Measurements from ENCODE around the gene UBE2D1. TPM values are rescaled to one million over a fixed set of nuclear protein-coding genes. Genes with fewer than 3 reads are reported as not detected.

The UBE2D1 gene
- total and polyA plus RNA-seq, 4 donors = 10.6 to 17.8 (median 13.3) TPM

DNA sequence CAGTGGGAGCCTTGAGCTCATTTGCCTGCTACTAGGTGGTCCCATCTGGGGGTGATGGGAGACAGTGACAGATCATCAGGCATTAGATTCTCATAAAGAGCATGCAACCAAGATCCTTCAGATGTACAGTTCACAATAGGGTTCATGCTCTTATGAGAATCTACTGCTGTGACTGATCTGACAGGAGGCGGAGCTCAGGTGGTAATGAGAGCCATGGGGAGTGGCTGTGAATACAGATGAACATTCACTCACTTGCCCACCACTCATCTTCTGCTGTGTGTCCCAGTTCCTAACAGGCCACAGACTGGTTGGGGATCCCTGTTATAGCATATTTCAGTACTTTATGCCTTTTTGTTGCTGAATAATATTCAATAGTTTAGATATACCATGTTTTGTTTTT lies 6.6 kb upstream of the UBE2D1 start:
- DNase-seq = no peak
- Histone ChIP-seq H3K9me3 (ENCODE audit: control insufficient read depth, low read length) (no peaks in the 10 kb centered on the region), H3K4me3 (ENCODE audit: low read length in 2 of 2) (no peak overlapping the region), H3K4me1 (ENCODE audit: control insufficient read depth in 1 of 2, insufficient read depth in 2 of 2, low read length in 2 of 2) (no peaks in the 10 kb centered on the region), H3K27ac (ENCODE audit: low read depth in 1 of 2, low read length in 2 of 2) (no peak overlapping the region), H3K27me3 (ENCODE audit: control insufficient read depth in 1 of 2, insufficient read depth in 2 of 2, low read length in 1 of 2) (no peaks in the 10 kb centered on the region), H3K36me3 (ENCODE audit: control insufficient read depth in 1 of 2, insufficient read depth in 2 of 2, low read length in 1 of 2) (no peaks in the 10 kb centered on the region)
- 97 to 100% methylated on average over 1 of the region's 1 CpG for WGBS, 2 donors
- intact Hi-C loops (cut with DNase I) = no loop called here
- ATAC-seq (ENCODE audit: low FRiP score) = no peak

DNA sequence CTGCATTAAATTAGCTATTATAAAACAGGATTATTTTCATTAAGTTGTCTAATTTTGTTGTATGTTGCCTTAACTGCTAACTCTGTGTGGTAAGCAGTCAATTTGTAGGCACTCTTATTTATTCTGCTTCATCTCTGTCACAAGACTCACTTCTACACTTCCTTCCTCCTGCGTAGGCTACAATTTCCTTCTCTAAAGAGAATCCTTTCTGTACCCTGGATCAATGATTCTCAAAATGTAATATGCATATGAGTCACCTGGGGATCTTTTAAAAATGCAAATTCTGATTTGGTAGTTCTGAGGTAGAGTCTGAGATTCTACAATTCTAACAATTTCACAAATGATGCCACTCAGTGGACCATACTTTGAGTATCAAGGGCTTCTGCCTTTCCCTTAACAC lies 4.4 kb upstream of the UBE2D1 start:
- ATAC-seq (ENCODE audit: low FRiP score) = no peak
- H3K4me1 ChIP-seq (ENCODE audit: control insufficient read depth in 1 of 2, insufficient read depth in 2 of 2, low read length in 2 of 2) = no peaks in the 10 kb centered on the region
- no peak overlapping the region for H3K27ac ChIP-seq (ENCODE audit: low read depth in 1 of 2, low read length in 2 of 2)
- H3K9me3 ChIP-seq (ENCODE audit: control insufficient read depth, low read length) = no peaks in the 10 kb centered on the region
- no peak overlapping the region for H3K4me3 ChIP-seq (ENCODE audit: low read length in 2 of 2)
- no peak for DNase-seq
- H3K27me3 ChIP-seq (ENCODE audit: control insufficient read depth in 1 of 2, insufficient read depth in 2 of 2, low read length in 1 of 2) = no peaks in the 10 kb centered on the region
- intact Hi-C loops (cut with DNase I) = no loop called here
- no peaks in the 10 kb centered on the region for H3K36me3 ChIP-seq (ENCODE audit: control insufficient read depth in 1 of 2, insufficient read depth in 2 of 2, low read length in 1 of 2)
- 95 to 97% methylated on average over 1 of the region's 1 CpG for WGBS, 2 donors

DNA sequence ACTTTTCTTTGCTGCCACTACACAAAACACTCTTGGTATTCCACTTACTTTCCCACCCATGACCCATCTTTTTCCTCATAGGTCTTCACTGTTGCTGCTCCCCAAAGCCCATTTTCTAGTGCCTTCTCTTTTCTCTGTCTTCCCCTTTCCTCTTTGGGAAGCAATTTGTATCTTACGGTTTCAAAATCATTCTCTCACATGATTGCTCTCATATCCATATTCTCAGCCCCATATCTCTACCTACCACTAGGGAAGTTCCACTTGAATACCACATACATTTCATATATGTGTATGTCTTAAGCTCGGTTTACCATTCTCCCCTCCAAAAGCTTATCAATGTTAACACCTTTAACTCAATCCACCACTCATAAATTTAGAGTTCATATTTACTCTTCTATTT lies 3.2 kb upstream of the UBE2D1 start:
- no peak for DNase-seq
- H3K36me3 ChIP-seq (ENCODE audit: control insufficient read depth in 1 of 2, insufficient read depth in 2 of 2, low read length in 1 of 2) = no peaks in the 10 kb centered on the region
- intact Hi-C loops (cut with DNase I) = no loop called here
- H3K4me1 ChIP-seq (ENCODE audit: control insufficient read depth in 1 of 2, insufficient read depth in 2 of 2, low read length in 2 of 2) = no peaks in the 10 kb centered on the region
- no peak overlapping the region for H3K27ac ChIP-seq (ENCODE audit: low read depth in 1 of 2, low read length in 2 of 2)
- H3K27me3 ChIP-seq (ENCODE audit: control insufficient read depth in 1 of 2, insufficient read depth in 2 of 2, low read length in 1 of 2) = no peaks in the 10 kb centered on the region
- 89 to 95% methylated on average over 2 of the region's 2 CpGs for WGBS, 2 donors
- no peaks in the 10 kb centered on the region for H3K9me3 ChIP-seq (ENCODE audit: control insufficient read depth, low read length)
- H3K4me3 ChIP-seq (ENCODE audit: low read length in 2 of 2) = no peak overlapping the region
- no peak for ATAC-seq (ENCODE audit: low FRiP score)

GRCh38 chr10:58335306-58336005 lies 650 bp downstream of the UBE2D1 start:
- no peaks in the 10 kb centered on the region for H3K4me1 ChIP-seq (ENCODE audit: control insufficient read depth in 1 of 2, insufficient read depth in 2 of 2, low read length in 2 of 2)
- ATAC-seq (ENCODE audit: low FRiP score) (peak; percentile 55), DNase-seq (peak in 1 of 2 donors; percentile 49)
- peak overlapping the region; percentile 12 to 23 for H3K27ac ChIP-seq (ENCODE audit: low read depth in 1 of 2, low read length in 2 of 2)
- WGBS, 2 donors = 3% methylated on average over 36 to 37 of the region's 37 CpGs
- intact Hi-C loops (cut with DNase I) = loop anchor here (2.0 to 5.0 kb wide), 3 partner anchors 49 to 69 kb away; partner anchors contain the start of genes TFAM (in 2 of the 2) and IPMK (in 1 of the 2)
- H3K9me3 ChIP-seq (ENCODE audit: control insufficient read depth, low read length) = no peaks in the 10 kb centered on the region
- peak overlapping the region; percentile 78 to 80 for H3K4me3 ChIP-seq (ENCODE audit: low read length in 2 of 2)
- H3K27me3 ChIP-seq (ENCODE audit: control insufficient read depth in 1 of 2, insufficient read depth in 2 of 2, low read length in 1 of 2) = no peaks in the 10 kb centered on the region
- no peaks in the 10 kb centered on the region for H3K36me3 ChIP-seq (ENCODE audit: control insufficient read depth in 1 of 2, insufficient read depth in 2 of 2, low read length in 1 of 2)

GRCh38 chr10:58336242-58336641 lies 1.4 kb downstream of the UBE2D1 start:
- ATAC-seq (ENCODE audit: low FRiP score) (no peak), DNase-seq (no peak)
- no peak overlapping the region for H3K27ac ChIP-seq (ENCODE audit: low read depth in 1 of 2, low read length in 2 of 2)
- H3K4me3 ChIP-seq (ENCODE audit: low read length in 2 of 2) = peak overlapping the region in 1 of 2 donors; percentile 80
- no peaks in the 10 kb centered on the region for H3K4me1 ChIP-seq (ENCODE audit: control insufficient read depth in 1 of 2, insufficient read depth in 2 of 2, low read length in 2 of 2)
- H3K36me3 ChIP-seq (ENCODE audit: control insufficient read depth in 1 of 2, insufficient read depth in 2 of 2, low read length in 1 of 2) = no peaks in the 10 kb centered on the region
- intact Hi-C loops (cut with DNase I) = loop anchor here in 1 of 2 donors (5.0 kb wide), 1 partner anchor 51 kb away; the partner anchor contains the start of gene TFAM
- H3K27me3 ChIP-seq (ENCODE audit: control insufficient read depth in 1 of 2, insufficient read depth in 2 of 2, low read length in 1 of 2) = no peaks in the 10 kb centered on the region
- 92 to 94% methylated on average over 4 of the region's 4 CpGs for WGBS, 2 donors
- H3K9me3 ChIP-seq (ENCODE audit: control insufficient read depth, low read length) = no peaks in the 10 kb centered on the region

- Histone ChIP-seq H3K4me3 (ENCODE audit: low read length in 2 of 2) (no peak overlapping the region), H3K36me3 (ENCODE audit: control insufficient read depth in 1 of 2, insufficient read depth in 2 of 2, low read length in 1 of 2) (peaks cover 0 to 4% of the 10 kb centered on the region in 2 donors), H3K4me1 (ENCODE audit: control insufficient read depth in 1 of 2, insufficient read depth in 2 of 2, low read length in 2 of 2) (no peaks in the 10 kb centered on the region), H3K27me3 (ENCODE audit: control insufficient read depth in 1 of 2, insufficient read depth in 2 of 2, low read length in 1 of 2) (no peaks in the 10 kb centered on the region), H3K9me3 (ENCODE audit: control insufficient read depth, low read length) (no peaks in the 10 kb centered on the region), H3K27ac (ENCODE audit: low read depth in 1 of 2, low read length in 2 of 2) (no peak overlapping the region)
- no peak for ATAC-seq (ENCODE audit: low FRiP score)
- 82 to 90% methylated on average over 4 of the region's 4 CpGs for WGBS, 2 donors
- intact Hi-C loops (cut with DNase I) = no loop called here
- DNase-seq = no peak
Observed at GRCh38 chr10:58341422-58341821, 6.6 kb downstream of the UBE2D1 start.

- WGBS, 2 donors = 90 to 93% methylated on average over 1 of the region's 1 CpG
- H3K9me3 ChIP-seq (ENCODE audit: control insufficient read depth, low read length) = no peaks in the 10 kb centered on the region
- peaks cover 0 to 4% of the 10 kb centered on the region in 2 donors for H3K36me3 ChIP-seq (ENCODE audit: control insufficient read depth in 1 of 2, insufficient read depth in 2 of 2, low read length in 1 of 2)
- no peak overlapping the region for H3K27ac ChIP-seq (ENCODE audit: low read depth in 1 of 2, low read length in 2 of 2)
- no peak for DNase-seq
- H3K4me1 ChIP-seq (ENCODE audit: control insufficient read depth in 1 of 2, insufficient read depth in 2 of 2, low read length in 2 of 2) = no peaks in the 10 kb centered on the region
- no peak for ATAC-seq (ENCODE audit: low FRiP score)
- H3K27me3 ChIP-seq (ENCODE audit: control insufficient read depth in 1 of 2, insufficient read depth in 2 of 2, low read length in 1 of 2) = no peaks in the 10 kb centered on the region
- intact Hi-C loops (cut with DNase I) = no loop called here
- H3K4me3 ChIP-seq (ENCODE audit: low read length in 2 of 2) = no peak overlapping the region
Observed at GRCh38 chr10:58341947-58342346, 7.1 kb downstream of the UBE2D1 start.

DNA sequence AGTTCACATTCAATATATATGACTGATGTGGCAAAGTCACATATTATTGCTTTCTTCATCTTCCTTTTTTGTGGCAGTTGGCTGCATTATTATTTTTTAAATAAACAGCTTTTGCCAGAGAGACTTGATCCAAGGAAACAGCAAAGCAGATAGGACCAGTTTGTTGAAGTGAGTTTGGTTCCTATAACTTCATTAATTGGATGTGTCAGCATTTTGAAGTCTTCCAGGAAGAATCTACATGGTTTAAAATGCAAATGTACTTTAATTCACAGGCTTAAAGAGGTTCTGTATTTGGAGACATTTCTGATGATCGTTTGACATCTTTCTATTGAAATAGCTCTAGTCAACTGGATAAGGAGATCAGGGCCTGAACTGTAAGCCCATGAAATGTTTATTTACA lies 13.2 kb downstream of the UBE2D1 start:
- Histone ChIP-seq H3K9me3 (ENCODE audit: control insufficient read depth, low read length) (no peaks in the 10 kb centered on the region), H3K4me3 (ENCODE audit: low read length in 2 of 2) (no peak overlapping the region), H3K27me3 (ENCODE audit: control insufficient read depth in 1 of 2, insufficient read depth in 2 of 2, low read length in 1 of 2) (no peaks in the 10 kb centered on the region), H3K36me3 (ENCODE audit: control insufficient read depth in 1 of 2, insufficient read depth in 2 of 2, low read length in 1 of 2) (no peaks in the 10 kb centered on the region), H3K27ac (ENCODE audit: low read depth in 1 of 2, low read length in 2 of 2) (no peak overlapping the region), H3K4me1 (ENCODE audit: control insufficient read depth in 1 of 2, insufficient read depth in 2 of 2, low read length in 2 of 2) (no peaks in the 10 kb centered on the region)
- intact Hi-C loops (cut with DNase I) = no loop called here
- no peak for DNase-seq
- 28 to 35% methylated on average over 1 of the region's 1 CpG for WGBS, 2 donors
- ATAC-seq (ENCODE audit: low FRiP score) = no peak

GRCh38 chr10:58348571-58349033 lies 13.8 kb downstream of the UBE2D1 start:
- Histone ChIP-seq H3K9me3 (ENCODE audit: control insufficient read depth, low read length) (no peaks in the 10 kb centered on the region), H3K36me3 (ENCODE audit: control insufficient read depth in 1 of 2, insufficient read depth in 2 of 2, low read length in 1 of 2) (no peaks in the 10 kb centered on the region), H3K27me3 (ENCODE audit: control insufficient read depth in 1 of 2, insufficient read depth in 2 of 2, low read length in 1 of 2) (no peaks in the 10 kb centered on the region), H3K27ac (ENCODE audit: low read depth in 1 of 2, low read length in 2 of 2) (no peak overlapping the region), H3K4me1 (ENCODE audit: control insufficient read depth in 1 of 2, insufficient read depth in 2 of 2, low read length in 2 of 2) (no peaks in the 10 kb centered on the region), H3K4me3 (ENCODE audit: low read length in 2 of 2) (no peak overlapping the region)
- no peak for ATAC-seq (ENCODE audit: low FRiP score)
- intact Hi-C loops (cut with DNase I) = no loop called here
- DNase-seq = no peak
- 96 to 98% methylated on average over 2 of the region's 2 CpGs for WGBS, 2 donors

Data from aorta (tissue), 5 donors.